B cell (primary cell): ENCODE measurements around the gene HMGA1. TPM values are rescaled to one million over a fixed set of nuclear protein-coding genes. Genes with fewer than 3 reads are reported as not detected.

Experiments
- ATAC-seq: fragments of 200-7000 bp; cut with Tn5 transposase; one replicate; pipeline ENCODE4 v1.10.0; 2021; ENCODE audit warnings: low read depth, mild to moderate bottlenecking, moderate number of reproducible peaks, moderate library complexity
- CTCF ChIA-PET: fragments of 350-600 bp; sonication (Branson Sonifier 250); formaldehyde crosslinking; loops from one replicate; lab custom pipeline; 2021; ENCODE audit warnings: antibody characterized with exemption, inconsistent platforms; lab: Charles Lee
- POLR2A ChIA-PET: fragments of 350-600 bp; sonication (Branson Sonifier 250); formaldehyde crosslinking; loops from one replicate; lab custom pipeline; 2021; ENCODE audit warnings: antibody characterized with exemption; lab: Charles Lee
- DNase-seq: peaks from one replicate; pipeline ENCODE4 v3.0.0; 2013
- H2AFZ ChIP-seq: 2 replicates; pipeline ENCODE4 v1.6.1; 2012; ENCODE audit warnings: mild to moderate bottlenecking, low read depth, low read length; ENCODE audit not compliant: insufficient read depth, poor library complexity, severe bottlenecking
- H3K27ac ChIP-seq, 2 donors: 1 replicate in 1 of 2; 2 replicates in 1 of 2; pipeline ENCODE4 v1.5.1; 2012 to 2013; ENCODE audit warnings: low read length in 2 of 2, mild to moderate bottlenecking in 2 of 2, moderate library complexity in 1 of 2
- H3K27me3 ChIP-seq, 4 experiments: fragments of 200-600 bp in 1 of 4; sonication (generic) in 1 of 4; replicated peaks in 1 of 4; 1 replicate in 2 of 4; 2 replicates in 2 of 4; pipeline versions ENCODE4 v1.6.1 to v1.7.0; 2013 to 2016; ENCODE audit warnings: low read length in 3 of 4, mild to moderate bottlenecking in 2 of 4, mixed read lengths in 1 of 4, moderate library complexity in 1 of 4; ENCODE audit not compliant: insufficient read depth in 4 of 4, control insufficient read depth in 3 of 4; ENCODE audit errors: control extremely low read depth in 1 of 4
- H3K36me3 ChIP-seq, 2 experiments: replicated peaks in 1 of 2; 1 replicate in 1 of 2; 2 replicates in 1 of 2; pipeline versions ENCODE4 v1.6.1 to v1.7.1; 2013; ENCODE audit warnings: low read length in 1 of 2; ENCODE audit not compliant: insufficient read depth in 2 of 2, control insufficient read depth in 1 of 2; ENCODE audit errors: control extremely low read depth in 1 of 2, extremely low read depth in 1 of 2
- H3K4me1 ChIP-seq, 2 donors: fragments of 200-600 bp in 1 of 2; sonication (generic) in 1 of 2; 1 replicate in 1 of 2; 2 replicates in 1 of 2; pipeline versions ENCODE4 v1.5.1 to v1.6.1; 2013 to 2017; ENCODE audit warnings: low read length in 2 of 2; ENCODE audit not compliant: control insufficient read depth in 2 of 2, insufficient read depth in 2 of 2
- H3K4me2 ChIP-seq: replicated peaks from 2 replicates; pipeline ENCODE3; 2012; ENCODE audit warnings: mild to moderate bottlenecking, low read depth, low read length; ENCODE audit not compliant: poor library complexity, severe bottlenecking
- H3K4me3 ChIP-seq, 5 experiments: fragments of 200-600 bp in 1 of 5; sonication (generic) in 1 of 5; 1 replicate in 3 of 5; 2 replicates in 2 of 5; pipeline versions ENCODE4 v1.5.1 to v1.7.0; 2011 to 2016; ENCODE audit warnings: low read length in 4 of 5, mild to moderate bottlenecking in 4 of 5, low read depth in 2 of 5, control low read depth in 1 of 5, moderate library complexity in 1 of 5; ENCODE audit not compliant: insufficient read depth in 1 of 5; ENCODE audit errors: control extremely low read depth in 1 of 5, extremely low read depth in 1 of 5
- H3K79me2 ChIP-seq: fragments of 200-600 bp; sonication (generic); one replicate; pipeline ENCODE4 v1.6.0; 2016; ENCODE audit warnings: low read length; ENCODE audit not compliant: control insufficient read depth, insufficient read depth
- H3K9ac ChIP-seq: fragments of 200-600 bp; sonication (generic); 2 replicates; pipeline ENCODE4 v1.6.1; 2017; ENCODE audit warnings: mild to moderate bottlenecking, low read length, moderate library complexity
- H3K9me3 ChIP-seq, 3 donors: one replicate each; pipeline versions ENCODE4 v1.6.1 to v1.7.1; 2013; ENCODE audit warnings: low read length in 2 of 3; ENCODE audit not compliant: control insufficient read depth in 2 of 3, insufficient read depth in 1 of 3; ENCODE audit errors: control extremely low read depth in 1 of 3
- H4K20me1 ChIP-seq: 2 replicates; pipeline ENCODE4 v1.6.0; 2012; ENCODE audit warnings: mild to moderate bottlenecking, low read length; ENCODE audit not compliant: insufficient read depth, control insufficient read depth, poor library complexity, severe bottlenecking
- H3K27ac Mint-ChIP-seq: one replicate; pipeline ENCODE4 v1.8.0; 2021; ENCODE audit warnings: mixed read lengths
- H3K27me3 Mint-ChIP-seq: one replicate; pipeline ENCODE4 v1.8.0; 2021; ENCODE audit warnings: mixed read lengths
- H3K4me1 Mint-ChIP-seq: one replicate; pipeline ENCODE4 v1.8.0; 2021; ENCODE audit warnings: mixed read lengths
- H3K4me3 Mint-ChIP-seq: one replicate; pipeline ENCODE4 v1.8.0; 2021; ENCODE audit warnings: mixed read lengths
- H3K9me3 Mint-ChIP-seq: one replicate; pipeline ENCODE4 v1.8.0; 2022; ENCODE audit warnings: mixed read lengths; ENCODE audit not compliant: insufficient read depth
- EZH2 ChIP-seq: IDR thresholded peaks from 2 replicates; pipeline ENCODE4 v1.6.1; 2012; ENCODE audit warnings: borderline replicate concordance, low read depth, mild to moderate bottlenecking, moderate library complexity, low read length; ENCODE audit not compliant: insufficient read depth, poor library complexity, severe bottlenecking
- WGBS: methylation state at CpG from one replicate; pipeline ENCODE4 v1.1.5; 2013; ENCODE audit warnings: missing lambda C conversion rate; ENCODE audit not compliant: insufficient coverage; 5-methylcytosine and 5-hydroxymethylcytosine counted together
- intact Hi-C: fragments of 100-400 bp; cut with micrococcal nuclease; formaldehyde crosslinking; loops from one replicate; pipeline ENCODE4 v1.10.0; 2022
- polyA plus RNA-seq: library from polyadenylated mRNA; depleted of rRNA; stranded (reverse); fragments of >200 nt; gene quantifications from 2 replicates; pipeline ENCODE4 v1.2.3, GENCODE V29; 2012
- total RNA-seq, 2 donors: library from RNA; stranded (reverse); fragments of 120-200 nt in 1 of 2; gene quantifications; 1 replicate in 1 of 2; 2 replicates in 1 of 2; pipeline versions ENCODE4 v1.2.3 to v1.2.4, GENCODE V29; 2013 to 2022
- TF ChIP-seq, protein P1 (sequence below): fragments of 200-600 bp; IDR thresholded peaks from one replicate; pipeline ENCODE4 v1.8.0; 2022; ENCODE audit warnings: antibody characterized with exemption, mild to moderate bottlenecking

The HMGA1 gene
- total and polyA plus RNA-seq, 2 donors (not counting 1 experiment from before 2014, with no cell fraction given): 59.6 to 66.4 TPM

DNA sequence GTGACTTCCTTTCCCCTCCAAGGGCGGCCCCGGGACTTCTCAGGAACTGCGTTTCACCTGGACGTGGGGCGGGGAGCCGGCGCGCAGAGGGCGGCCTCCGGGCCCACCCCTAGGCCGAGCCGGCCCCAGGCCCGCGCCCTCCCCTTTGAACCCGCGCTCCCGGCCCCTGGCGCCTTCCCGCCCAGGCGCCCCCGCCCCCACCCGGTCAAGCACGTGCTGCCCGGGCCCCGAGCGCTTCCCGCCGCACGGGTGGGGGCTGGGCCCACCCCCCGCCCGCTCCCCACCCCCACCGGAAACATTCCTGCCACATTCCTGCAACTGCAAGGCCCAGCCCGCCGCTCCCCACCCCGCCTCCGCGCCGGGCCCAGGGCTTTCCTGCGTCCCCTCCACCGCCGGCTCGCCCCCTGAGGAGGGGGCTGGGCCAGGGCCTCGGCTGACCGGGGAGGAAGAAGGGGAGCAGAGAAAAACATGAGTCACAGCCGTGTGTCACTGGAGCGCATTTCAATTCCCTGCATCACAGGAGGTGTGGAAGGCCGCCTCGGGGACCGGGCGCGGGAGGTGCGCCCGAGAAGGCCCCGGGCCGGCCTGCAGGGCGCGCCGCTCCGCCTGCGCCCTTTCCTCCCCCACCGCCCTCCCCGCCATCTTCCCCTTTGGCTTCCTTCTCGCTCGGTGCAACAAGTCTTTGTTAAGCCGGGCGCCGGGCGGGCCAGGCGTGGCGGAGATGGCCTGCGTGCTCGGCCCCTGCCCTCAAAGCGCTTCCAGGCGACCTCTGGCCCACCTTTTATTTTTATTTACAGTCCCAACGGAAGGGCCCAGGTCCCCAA is 1.2 kb upstream of the HMGA1 start:
- peak overlapping the region; percentile 76 for H2AFZ ChIP-seq
- CTCF ChIA-PET: interaction anchor here (1.7 to 1.8 kb wide), 2 partner anchors 12 to 40 kb away, joined by 10 to 14 read pairs; no protein-coding TSS in a partner anchor
- ATAC-seq: peak; percentile 13

More for the DNA sequence above, 1.2 kb upstream of the HMGA1 start:
- Histone ChIP-seq H3K9ac (peak overlapping the region; percentile 78), H3K36me3 (no peaks in the 10 kb centered on the region), H3K27ac (peak overlapping the region; percentile 96 to 98), H3K27me3 (no peaks in the 10 kb centered on the region), H4K20me1 (peaks cover 29% of the 10 kb centered on the region), H3K4me2 (peak overlapping the region; percentile 97), H3K79me2 (peaks cover 30% of the 10 kb centered on the region), H3K9me3 (no peaks in the 10 kb centered on the region), H3K4me3 (peak overlapping the region; percentile 56 to 76 (median 64)), H3K4me1 (peaks cover 22 to 30% of the 10 kb centered on the region in 2 donors)
- Mint-ChIP-seq H3K4me3 (peak overlapping the region; percentile 92), H3K27me3 (no peaks in the 10 kb centered on the region), H3K4me1 (peaks cover 30% of the 10 kb centered on the region), H3K9me3 (no peaks in the 10 kb centered on the region), H3K27ac (peak overlapping the region; percentile 98)
- intact Hi-C loops: loop anchor here (1.0 to 10.0 kb wide), 6 partner anchors 11 to 649 kb away; partner anchors contain the start of genes ANKS1A, ILRUN, RPS10 and SNRPC
- DNase-seq: peak; percentile 86
- POLR2A ChIA-PET: interaction anchor here (0.9 to 2.2 kb wide), 7 partner anchors 8 to 1264 kb away, joined by 3 to 41 read pairs (median 12); partner anchors contain the start of genes NUDT3, RPS10 and SMIM29
- WGBS: 5% methylated on average over 62 of the region's 75 CpGs
- TF ChIP-seq, protein P1, sequence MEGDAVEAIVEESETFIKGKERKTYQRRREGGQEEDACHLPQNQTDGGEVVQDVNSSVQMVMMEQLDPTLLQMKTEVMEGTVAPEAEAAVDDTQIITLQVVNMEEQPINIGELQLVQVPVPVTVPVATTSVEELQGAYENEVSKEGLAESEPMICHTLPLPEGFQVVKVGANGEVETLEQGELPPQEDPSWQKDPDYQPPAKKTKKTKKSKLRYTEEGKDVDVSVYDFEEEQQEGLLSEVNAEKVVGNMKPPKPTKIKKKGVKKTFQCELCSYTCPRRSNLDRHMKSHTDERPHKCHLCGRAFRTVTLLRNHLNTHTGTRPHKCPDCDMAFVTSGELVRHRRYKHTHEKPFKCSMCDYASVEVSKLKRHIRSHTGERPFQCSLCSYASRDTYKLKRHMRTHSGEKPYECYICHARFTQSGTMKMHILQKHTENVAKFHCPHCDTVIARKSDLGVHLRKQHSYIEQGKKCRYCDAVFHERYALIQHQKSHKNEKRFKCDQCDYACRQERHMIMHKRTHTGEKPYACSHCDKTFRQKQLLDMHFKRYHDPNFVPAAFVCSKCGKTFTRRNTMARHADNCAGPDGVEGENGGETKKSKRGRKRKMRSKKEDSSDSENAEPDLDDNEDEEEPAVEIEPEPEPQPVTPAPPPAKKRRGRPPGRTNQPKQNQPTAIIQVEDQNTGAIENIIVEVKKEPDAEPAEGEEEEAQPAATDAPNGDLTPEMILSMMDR: no peak
- no peak for TF ChIP-seq EZH2
